ENCODE measurements around the gene ECM1. TPM values are rescaled to one million over a fixed set of nuclear protein-coding genes. Genes with fewer than 3 reads are reported as not detected.
A peak's percentile ranks its signal among the peaks of the same experiment; 100 is the strongest.

Gene ECM1
- polyA plus RNA-seq, result 4.6 TPM
- long read RNA-seq, donor 1, result 0 reads
- long read RNA-seq, donor 2, partial matches to known transcripts, result 0 of 1 reads
- long read RNA-seq, donor 2, other reads (novel, unspliced or antisense), result 0 of 1 reads
- long read RNA-seq, donor 3, result 0 reads
- long read RNA-seq, donor 4, result 0 reads
- long read RNA-seq, donor 5, partial matches to known transcripts, result 0 of 1 reads
- long read RNA-seq, donor 5, other reads (novel, unspliced or antisense), result 0 of 1 reads
- long read RNA-seq, donor 6, partial matches to known transcripts, result 0 of 3 reads
- long read RNA-seq, donor 6, other reads (novel, unspliced or antisense), result 0 of 3 reads
- long read RNA-seq, donor 7, result 0 reads
- long read RNA-seq, donor 8, partial matches to known transcripts, result 0 of 4 reads
- long read RNA-seq, donor 8, other reads (novel, unspliced or antisense), result 0 of 4 reads
- long read RNA-seq, donor 9, partial matches to known transcripts, result 0 of 1 reads
- long read RNA-seq, donor 9, other reads (novel, unspliced or antisense), result 0 of 1 reads
- long read RNA-seq, donor 10, partial matches to known transcripts, result 0 of 2 reads
- long read RNA-seq, donor 10, other reads (novel, unspliced or antisense), result 0 of 2 reads
- long read RNA-seq, donor 11, result 0 reads

DNA sequence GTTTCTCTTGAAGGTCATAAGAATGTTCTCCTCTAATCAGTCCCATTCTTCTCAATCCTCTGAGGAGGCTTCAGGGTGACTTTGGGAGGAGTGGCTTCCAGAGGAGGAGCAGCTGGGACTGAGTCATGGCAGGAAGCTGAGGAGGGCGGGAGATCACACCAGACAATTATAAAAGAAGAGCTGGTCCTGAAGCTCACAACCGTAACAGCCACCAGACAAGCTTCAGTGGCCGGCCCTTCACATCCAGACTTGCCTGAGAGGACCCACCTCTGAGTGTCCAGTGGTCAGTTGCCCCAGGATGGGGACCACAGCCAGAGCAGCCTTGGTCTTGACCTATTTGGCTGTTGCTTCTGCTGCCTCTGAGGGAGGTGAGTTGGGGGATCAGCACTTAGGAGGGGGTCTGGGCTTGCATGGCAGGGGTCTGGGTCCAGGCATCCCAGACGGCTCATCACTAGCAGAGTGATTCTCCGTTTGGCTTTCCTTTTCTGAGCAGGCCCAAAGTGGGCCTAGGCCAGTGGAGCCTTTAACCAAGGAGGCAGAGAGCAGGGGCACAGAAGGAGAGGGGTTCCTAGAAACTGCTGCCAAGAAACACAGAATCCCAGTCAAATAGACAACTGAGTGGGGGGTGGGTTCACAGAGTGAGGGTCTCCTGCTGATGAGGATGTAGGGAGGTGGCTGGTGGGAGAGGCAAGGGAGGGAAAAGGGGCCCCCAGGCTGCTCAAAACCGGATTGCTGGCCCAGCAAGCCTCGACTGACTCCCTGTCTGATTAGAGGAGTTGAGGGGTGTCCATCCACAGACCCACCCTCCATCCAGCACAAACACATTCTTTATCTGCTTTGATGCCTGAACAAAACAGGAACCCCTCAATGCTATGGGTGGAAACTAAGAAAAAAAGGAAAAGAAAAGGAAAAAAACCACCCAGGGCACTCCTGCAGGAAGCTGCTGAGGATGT, at the start of gene ECM1:
Gene ECM1 (plus strand): TSS at position 198 of the 953 bp plus-strand sequence. CDS start 101 bp downstream, at position 299.
- WGBS (ENCODE audit: insufficient coverage, low lambda C conversion rate), result no CpG with 5 or more reads among the region's 7 CpGs
- Histone ChIP-seq H3K27ac (ENCODE audit: low read length) (no peak within 1 kb of the TSS), H3K36me3 (ENCODE audit: control insufficient read depth, insufficient read depth, low read length) (peaks cover 43% of the 10 kb centered on the region), H3K27me3 (ENCODE audit: control insufficient read depth, insufficient read depth, low read length) (no peaks in the 10 kb centered on the region), H3K4me1 (ENCODE audit: control insufficient read depth, insufficient read depth, low read length) (no peaks in the 10 kb centered on the region), H3K9me3 (ENCODE audit: control insufficient read depth, low read depth, low read length) (no peaks in the 10 kb centered on the region), H3K4me3 (ENCODE audit: low read length) (no peak within 1 kb of the TSS)
- DNase-seq, result peak in 1 of 2 donors; percentile 36

DNA sequence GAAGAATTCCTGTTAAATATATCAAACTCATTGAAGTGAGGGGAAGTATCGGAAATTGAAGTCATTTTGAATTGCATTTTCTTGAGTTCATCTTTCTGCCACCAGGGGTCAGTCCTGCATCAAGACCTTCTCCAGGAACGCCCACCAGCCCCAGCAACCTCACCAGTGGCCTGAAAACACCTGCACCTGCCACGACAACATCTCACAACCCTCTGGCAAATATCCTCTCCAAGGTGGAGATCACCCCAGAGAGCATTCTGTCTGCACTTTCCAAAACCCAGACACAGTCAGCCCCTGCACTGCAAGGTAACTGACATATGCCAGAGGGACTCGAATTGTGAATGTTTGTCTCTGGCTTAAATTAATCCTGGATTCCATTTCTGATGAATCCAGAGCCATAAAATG, 43.5 kb upstream of the ECM1 start:
- no CpG with 5 or more reads among the region's 4 CpGs for WGBS (ENCODE audit: insufficient coverage, low lambda C conversion rate)
- Histone ChIP-seq H3K4me1 (ENCODE audit: control insufficient read depth, insufficient read depth, low read length) (no peaks in the 10 kb centered on the region), H3K27ac (ENCODE audit: low read length) (no peak overlapping the region), H3K4me3 (ENCODE audit: low read length) (no peak overlapping the region), H3K36me3 (ENCODE audit: control insufficient read depth, insufficient read depth, low read length) (peaks cover 56% of the 10 kb centered on the region), H3K9me3 (ENCODE audit: control insufficient read depth, low read depth, low read length) (no peaks in the 10 kb centered on the region), H3K27me3 (ENCODE audit: control insufficient read depth, insufficient read depth, low read length) (no peaks in the 10 kb centered on the region)
- peak; percentile 33 to 51 for DNase-seq

DNA sequence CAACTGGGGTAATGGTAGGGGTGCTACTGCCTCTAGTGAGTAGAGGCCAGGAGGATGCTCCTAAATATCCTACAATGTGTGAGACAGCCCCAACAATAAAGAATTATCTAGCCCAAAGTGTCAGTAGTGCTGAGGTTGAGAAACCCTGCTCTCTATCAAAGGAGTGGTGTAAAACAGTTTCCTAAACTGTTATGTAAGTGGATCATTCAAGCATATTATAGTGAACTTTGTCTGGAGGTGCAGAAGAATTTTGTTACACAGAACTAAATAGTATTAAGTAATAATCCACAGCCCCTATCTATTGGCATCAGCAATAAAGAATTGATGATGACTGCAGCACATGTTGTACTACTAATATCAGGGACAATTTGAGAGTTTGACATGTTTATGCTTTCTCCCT, 40.9 kb upstream of the ECM1 start:
- DNase-seq, result no peak
- H3K27me3 ChIP-seq (ENCODE audit: control insufficient read depth, insufficient read depth, low read length), result no peaks in the 10 kb centered on the region
- no peak overlapping the region for H3K4me3 ChIP-seq (ENCODE audit: low read length)
- H3K4me1 ChIP-seq (ENCODE audit: control insufficient read depth, insufficient read depth, low read length), result no peaks in the 10 kb centered on the region
- H3K9me3 ChIP-seq (ENCODE audit: control insufficient read depth, low read depth, low read length), result no peaks in the 10 kb centered on the region
- H3K27ac ChIP-seq (ENCODE audit: low read length), result no peak overlapping the region
- H3K36me3 ChIP-seq (ENCODE audit: control insufficient read depth, insufficient read depth, low read length), result peaks cover 51% of the 10 kb centered on the region

DNA sequence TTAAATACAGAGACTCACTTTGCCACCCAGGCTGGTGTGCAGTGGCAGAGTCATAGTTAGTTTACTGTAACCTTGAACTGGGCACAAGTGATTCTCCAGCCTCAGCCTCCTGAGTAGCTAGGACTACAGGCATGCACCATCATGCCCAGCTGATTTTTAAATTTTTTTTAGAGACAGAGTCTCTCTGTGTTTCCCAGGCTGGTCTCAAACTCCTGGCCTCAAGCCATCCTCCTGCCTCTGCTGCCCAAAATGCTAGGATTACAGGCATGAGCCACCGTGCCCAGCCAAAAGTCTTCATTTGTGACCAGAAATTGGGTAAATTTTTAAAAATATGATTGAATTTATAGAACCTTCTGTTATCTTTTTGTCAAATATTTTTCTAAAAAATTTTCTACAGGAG, 38.6 kb upstream of the ECM1 start:
- Histone ChIP-seq H3K9me3 (ENCODE audit: control insufficient read depth, low read depth, low read length) (no peaks in the 10 kb centered on the region), H3K27ac (ENCODE audit: low read length) (no peak overlapping the region), H3K4me3 (ENCODE audit: low read length) (no peak overlapping the region), H3K27me3 (ENCODE audit: control insufficient read depth, insufficient read depth, low read length) (no peaks in the 10 kb centered on the region), H3K4me1 (ENCODE audit: control insufficient read depth, insufficient read depth, low read length) (no peaks in the 10 kb centered on the region), H3K36me3 (ENCODE audit: control insufficient read depth, insufficient read depth, low read length) (peaks cover 55% of the 10 kb centered on the region)
- WGBS (ENCODE audit: insufficient coverage, low lambda C conversion rate), result no CpG with 5 or more reads among the region's 1 CpG
- DNase-seq, result no peak

DNA sequence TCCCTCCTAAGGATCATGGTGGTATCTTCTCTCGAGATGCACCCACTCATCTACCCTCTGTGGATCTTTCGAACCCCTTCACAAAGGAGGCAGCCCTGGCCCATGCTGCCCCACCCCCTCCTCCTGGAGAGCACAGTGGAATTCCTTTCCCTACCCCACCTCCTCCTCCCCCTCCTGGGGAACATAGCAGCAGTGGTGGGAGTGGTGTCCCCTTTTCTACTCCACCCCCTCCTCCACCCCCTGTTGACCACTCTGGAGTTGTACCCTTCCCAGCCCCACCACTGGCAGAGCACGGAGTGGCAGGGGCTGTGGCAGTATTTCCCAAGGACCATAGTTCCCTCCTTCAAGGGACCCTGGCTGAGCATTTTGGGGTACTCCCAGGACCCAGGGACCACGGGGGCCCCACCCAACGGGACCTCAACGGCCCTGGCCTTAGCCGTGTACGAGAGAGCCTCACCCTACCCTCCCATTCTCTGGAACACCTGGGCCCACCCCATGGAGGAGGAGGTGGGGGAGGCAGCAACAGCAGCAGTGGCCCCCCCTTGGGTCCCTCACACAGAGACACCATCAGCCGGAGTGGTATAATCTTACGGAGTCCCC, 35.2 kb upstream of the ECM1 start:
- Histone ChIP-seq H3K27ac (ENCODE audit: low read length) (no peak overlapping the region), H3K36me3 (ENCODE audit: control insufficient read depth, insufficient read depth, low read length) (peaks cover 32% of the 10 kb centered on the region), H3K9me3 (ENCODE audit: control insufficient read depth, low read depth, low read length) (no peaks in the 10 kb centered on the region), H3K4me3 (ENCODE audit: low read length) (no peak overlapping the region), H3K27me3 (ENCODE audit: control insufficient read depth, insufficient read depth, low read length) (no peaks in the 10 kb centered on the region), H3K4me1 (ENCODE audit: control insufficient read depth, insufficient read depth, low read length) (no peaks in the 10 kb centered on the region)
- no CpG with 5 or more reads among the region's 10 CpGs for WGBS (ENCODE audit: insufficient coverage, low lambda C conversion rate)
- no peak for DNase-seq

DNA sequence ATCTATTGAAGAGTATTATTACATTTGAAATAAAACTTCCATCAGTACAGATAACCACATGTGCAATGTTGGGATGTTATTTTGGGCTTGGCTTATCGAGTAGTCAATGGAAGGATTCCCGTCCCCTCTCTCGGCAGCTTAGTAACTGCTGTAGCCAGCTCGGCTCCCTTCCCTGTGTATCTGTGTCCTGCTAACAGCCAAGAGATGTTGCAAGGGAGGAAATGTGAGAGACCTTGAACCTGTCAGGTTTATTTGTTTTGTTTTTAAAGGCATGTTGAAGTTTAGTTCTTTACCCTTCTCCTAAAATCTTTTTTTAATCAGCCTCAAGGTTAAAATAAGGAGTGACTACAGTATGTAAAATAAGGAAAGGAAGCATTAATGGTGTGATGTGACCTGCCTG, 34.2 kb upstream of the ECM1 start:
- no peak for DNase-seq
- WGBS (ENCODE audit: insufficient coverage, low lambda C conversion rate), result no CpG with 5 or more reads among the region's 4 CpGs
- Histone ChIP-seq H3K4me3 (ENCODE audit: low read length) (no peak overlapping the region), H3K36me3 (ENCODE audit: control insufficient read depth, insufficient read depth, low read length) (peaks cover 28% of the 10 kb centered on the region), H3K27me3 (ENCODE audit: control insufficient read depth, insufficient read depth, low read length) (no peaks in the 10 kb centered on the region), H3K4me1 (ENCODE audit: control insufficient read depth, insufficient read depth, low read length) (no peaks in the 10 kb centered on the region), H3K9me3 (ENCODE audit: control insufficient read depth, low read depth, low read length) (no peaks in the 10 kb centered on the region), H3K27ac (ENCODE audit: low read length) (no peak overlapping the region)

DNA sequence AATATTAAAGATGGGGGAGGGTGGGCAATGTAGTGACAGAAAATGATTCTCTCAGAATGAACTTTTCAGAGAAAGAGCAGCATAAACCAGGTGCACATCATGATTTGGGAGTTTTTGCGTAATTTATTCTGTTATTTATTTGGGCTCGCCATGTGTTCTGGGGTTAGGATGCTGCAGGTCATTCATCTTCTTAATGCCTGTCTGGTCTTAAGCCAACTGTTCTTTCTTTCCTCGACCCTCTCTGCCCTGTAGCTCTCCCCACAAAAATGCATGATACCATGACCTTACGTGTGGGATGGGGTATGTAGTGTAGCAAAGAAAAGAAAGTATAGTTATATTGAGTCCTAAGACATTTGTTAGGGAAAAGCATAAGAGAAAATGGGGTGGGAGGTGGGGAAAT, 33.0 kb upstream of the ECM1 start:
- H3K27me3 ChIP-seq (ENCODE audit: control insufficient read depth, insufficient read depth, low read length), result no peaks in the 10 kb centered on the region
- H3K4me3 ChIP-seq (ENCODE audit: low read length), result no peak overlapping the region
- H3K36me3 ChIP-seq (ENCODE audit: control insufficient read depth, insufficient read depth, low read length), result peaks cover 28% of the 10 kb centered on the region
- H3K4me1 ChIP-seq (ENCODE audit: control insufficient read depth, insufficient read depth, low read length), result no peaks in the 10 kb centered on the region
- no peak for DNase-seq
- H3K27ac ChIP-seq (ENCODE audit: low read length), result no peak overlapping the region
- WGBS (ENCODE audit: insufficient coverage, low lambda C conversion rate), result 80% methylated on average over 1 of the region's 4 CpGs
- no peaks in the 10 kb centered on the region for H3K9me3 ChIP-seq (ENCODE audit: control insufficient read depth, low read depth, low read length)

DNA sequence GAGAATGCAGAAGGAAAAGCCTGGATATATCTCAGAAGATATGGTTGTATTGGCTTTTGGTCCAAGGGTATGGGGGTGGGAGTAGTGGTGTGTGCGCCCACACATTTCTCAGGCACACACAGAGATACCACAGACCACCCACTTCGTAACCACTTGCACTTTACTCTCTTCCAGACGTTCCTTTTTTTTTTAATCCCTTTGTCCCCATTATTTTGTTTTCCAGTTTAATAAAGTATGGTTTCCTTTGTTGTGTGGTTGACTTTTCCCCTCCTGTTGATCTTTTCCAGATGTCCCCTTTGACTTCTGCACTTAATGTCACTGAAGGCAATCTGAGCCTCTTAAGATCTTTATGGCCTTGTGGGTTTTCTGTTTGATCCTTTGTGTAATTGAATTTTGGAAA, 31.2 kb upstream of the ECM1 start:
- DNase-seq, result no peak
- no peaks in the 10 kb centered on the region for H3K4me1 ChIP-seq (ENCODE audit: control insufficient read depth, insufficient read depth, low read length)
- no peaks in the 10 kb centered on the region for H3K27me3 ChIP-seq (ENCODE audit: control insufficient read depth, insufficient read depth, low read length)
- H3K27ac ChIP-seq (ENCODE audit: low read length), result no peak overlapping the region
- H3K9me3 ChIP-seq (ENCODE audit: control insufficient read depth, low read depth, low read length), result no peaks in the 10 kb centered on the region
- peaks cover 15% of the 10 kb centered on the region for H3K36me3 ChIP-seq (ENCODE audit: control insufficient read depth, insufficient read depth, low read length)
- H3K4me3 ChIP-seq (ENCODE audit: low read length), result no peak overlapping the region
- 58% methylated on average over 2 of the region's 3 CpGs for WGBS (ENCODE audit: insufficient coverage, low lambda C conversion rate)

DNA sequence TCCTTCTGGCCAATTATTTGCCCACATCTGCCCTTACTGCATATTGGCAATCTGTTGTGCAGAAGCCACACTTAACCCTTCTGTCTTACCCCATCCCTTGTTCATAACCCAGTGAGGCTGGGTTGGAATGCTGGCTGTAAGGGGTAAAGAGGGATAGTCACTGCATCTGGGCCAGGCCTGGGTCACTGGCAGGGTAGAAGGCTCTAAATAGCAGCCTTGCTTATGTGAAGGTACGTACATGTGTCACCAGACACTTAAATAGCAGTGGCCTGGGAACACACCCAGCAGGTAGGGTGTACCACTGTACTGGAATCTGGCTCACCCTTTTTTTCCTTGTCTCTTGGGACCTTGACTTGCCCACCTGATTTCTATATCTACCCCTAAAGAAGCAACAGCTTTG, 30.6 kb upstream of the ECM1 start:
- H3K4me3 ChIP-seq (ENCODE audit: low read length), result no peak overlapping the region
- DNase-seq, result peak in 1 of 2 donors; percentile 6
- no peaks in the 10 kb centered on the region for H3K27me3 ChIP-seq (ENCODE audit: control insufficient read depth, insufficient read depth, low read length)
- H3K36me3 ChIP-seq (ENCODE audit: control insufficient read depth, insufficient read depth, low read length), result peaks cover 9% of the 10 kb centered on the region
- H3K9me3 ChIP-seq (ENCODE audit: control insufficient read depth, low read depth, low read length), result no peaks in the 10 kb centered on the region
- H3K27ac ChIP-seq (ENCODE audit: low read length), result no peak overlapping the region
- H3K4me1 ChIP-seq (ENCODE audit: control insufficient read depth, insufficient read depth, low read length), result no peaks in the 10 kb centered on the region
- WGBS (ENCODE audit: insufficient coverage, low lambda C conversion rate), result no CpG with 5 or more reads among the region's 1 CpG

DNA sequence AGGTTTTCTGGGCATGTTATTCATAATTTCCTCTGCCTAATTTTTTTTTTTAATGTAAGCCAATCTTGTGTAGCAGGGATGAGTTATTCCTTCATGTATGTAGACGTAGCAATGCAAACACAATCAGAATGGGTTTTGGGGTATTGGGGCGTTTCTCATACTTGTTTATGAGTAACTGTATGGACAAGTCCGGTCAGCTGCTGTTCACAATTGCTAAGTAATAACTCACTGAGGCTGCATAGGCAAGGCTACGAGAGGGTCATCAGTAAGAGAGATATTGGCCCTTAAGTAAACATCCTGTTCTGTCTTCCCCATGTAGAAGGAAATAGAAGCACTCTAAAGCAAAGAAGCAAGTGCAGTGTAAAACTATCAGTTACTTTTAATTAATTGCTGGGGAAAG, 30.2 kb upstream of the ECM1 start:
- Histone ChIP-seq H3K9me3 (ENCODE audit: control insufficient read depth, low read depth, low read length) (no peaks in the 10 kb centered on the region), H3K27me3 (ENCODE audit: control insufficient read depth, insufficient read depth, low read length) (no peaks in the 10 kb centered on the region), H3K4me3 (ENCODE audit: low read length) (no peak overlapping the region), H3K36me3 (ENCODE audit: control insufficient read depth, insufficient read depth, low read length) (peaks cover 5% of the 10 kb centered on the region), H3K27ac (ENCODE audit: low read length) (no peak overlapping the region), H3K4me1 (ENCODE audit: control insufficient read depth, insufficient read depth, low read length) (no peaks in the 10 kb centered on the region)
- peak; percentile 12 to 54 for DNase-seq
- WGBS (ENCODE audit: insufficient coverage, low lambda C conversion rate), result 0% methylated on average over 1 of the region's 4 CpGs
